Neural cell (in vitro differentiated cells): ENCODE data around the gene RPL18. TPM values are rescaled to one million over a fixed set of nuclear protein-coding genes. Genes with fewer than 3 reads are reported as not detected.

Experiments
- H2AFZ ChIP-seq: fragments of 200-600, 300-800 bp; sonication (generic), shearing (Covaris generic); 2 replicates; pipeline ENCODE4 v1.6.0; 2014; ENCODE audit warnings: low read depth, mild to moderate bottlenecking, antibody characterized with exemption, low read length, moderate library complexity
- H3F3A ChIP-seq: fragments of 200-600 bp; shearing (Covaris generic); 2 replicates; pipeline ENCODE4 v1.6.1; 2016; ENCODE audit warnings: mild to moderate bottlenecking, moderate library complexity, mixed read lengths, antibody characterized with exemption, low read length; ENCODE audit not compliant: insufficient read depth, poor library complexity, severe bottlenecking
- H3K27ac ChIP-seq: fragments of 200-600, 300-800 bp; sonication (generic), shearing (Covaris generic); 2 replicates; pipeline ENCODE4 v1.5.1; 2014; ENCODE audit warnings: mild to moderate bottlenecking, low read length, moderate library complexity
- H3K27me3 ChIP-seq: fragments of 300-800, 200-600 bp; sonication (generic), shearing (Covaris generic); 2 replicates; pipeline ENCODE4 v1.6.0; 2014; ENCODE audit warnings: mild to moderate bottlenecking, low read depth, low read length, moderate library complexity; ENCODE audit not compliant: insufficient read depth
- H3K36me3 ChIP-seq: fragments of 300-800, 200-600 bp; sonication (generic), shearing (Covaris generic); 2 replicates; pipeline ENCODE4 v1.5.1; 2014; ENCODE audit warnings: mild to moderate bottlenecking, antibody characterized with exemption, low read length, moderate library complexity; ENCODE audit not compliant: insufficient read depth
- H3K4me2 ChIP-seq: fragments of 300-800, 200-600 bp; sonication (generic), shearing (Covaris generic); 2 replicates; pipeline ENCODE4 v1.6.0; 2014; ENCODE audit warnings: mild to moderate bottlenecking, low read length
- H3K4me3 ChIP-seq: fragments of 300-800, 200-600 bp; sonication (generic), shearing (Covaris generic); 2 replicates; pipeline ENCODE4 v1.5.1; 2014; ENCODE audit warnings: mild to moderate bottlenecking, low read length, moderate library complexity
- H3K79me2 ChIP-seq: fragments of 200-600 bp; shearing (Covaris generic); replicated peaks from 2 replicates; pipeline ENCODE4 v1.6.0; 2014; ENCODE audit warnings: mild to moderate bottlenecking, low read length, moderate library complexity; ENCODE audit not compliant: insufficient read depth
- H3K9ac ChIP-seq: fragments of 300-800, 200-600 bp; sonication (generic), shearing (Covaris generic); 2 replicates; pipeline ENCODE4 v1.6.1; 2016; ENCODE audit warnings: mild to moderate bottlenecking, low read length, mixed read lengths
- H3K9me2 ChIP-seq: fragments of 200-600 bp; shearing (Covaris generic); 2 replicates; pipeline ENCODE4 v1.6.1; 2016; ENCODE audit warnings: mild to moderate bottlenecking, low read length, mixed read lengths; ENCODE audit not compliant: insufficient read depth
- H3K9me3 ChIP-seq: fragments of 200-600, 300-800 bp; sonication (generic), shearing (Covaris generic); 2 replicates; pipeline ENCODE4 v1.6.1; 2016; ENCODE audit warnings: mild to moderate bottlenecking, mixed run types, low read length, moderate library complexity, mixed read lengths
- H4K20me1 ChIP-seq: fragments of 200-600 bp; shearing (Covaris generic); 2 replicates; pipeline ENCODE4 v1.6.1; 2016; ENCODE audit warnings: mild to moderate bottlenecking, mixed run types; ENCODE audit not compliant: insufficient read depth
- CTCF ChIP-seq: fragments of 450-650 bp; IDR thresholded peaks from 2 replicates; pipeline ENCODE4 v1.5.1; 2014; ENCODE audit warnings: antibody characterized with exemption, mild to moderate bottlenecking, moderate library complexity; ENCODE audit not compliant: poor library complexity, severe bottlenecking
- EP300 ChIP-seq: fragments of 450-650 bp; conservative IDR thresholded peaks from 2 replicates; pipeline ENCODE4 v1.6.1; 2014; ENCODE audit warnings: antibody characterized with exemption, mild to moderate bottlenecking, moderate library complexity; ENCODE audit not compliant: poor library complexity, severe bottlenecking
- EZH2 ChIP-seq: fragments of 200-600, 300-800 bp; shearing (Covaris generic), sonication (generic); IDR thresholded peaks from 2 replicates; pipeline ENCODE4 v1.6.1; 2014; ENCODE audit warnings: antibody characterized with exemption, low read length, borderline replicate concordance, mild to moderate bottlenecking; ENCODE audit not compliant: insufficient read depth, poor library complexity, severe bottlenecking
- MXI1 ChIP-seq: fragments of 450-650 bp; conservative IDR thresholded peaks from 2 replicates; pipeline ENCODE4 v1.6.1; 2014; ENCODE audit warnings: antibody characterized with exemption, mild to moderate bottlenecking; ENCODE audit not compliant: poor library complexity, severe bottlenecking
- POLR2AphosphoS5 ChIP-seq: IDR thresholded peaks from 2 replicates; pipeline ENCODE4 v1.6.1; 2012
- RAD21 ChIP-seq: fragments of 450-650 bp; conservative IDR thresholded peaks from 2 replicates; pipeline ENCODE4 v1.6.1; 2014; ENCODE audit warnings: antibody characterized with exemption, mild to moderate bottlenecking, moderate library complexity
- SMC3 ChIP-seq: fragments of 450-650 bp; conservative IDR thresholded peaks from 2 replicates; pipeline ENCODE4 v1.6.1; 2014; ENCODE audit warnings: antibody characterized with exemption, mild to moderate bottlenecking, moderate library complexity; ENCODE audit not compliant: poor library complexity
- TAF1 ChIP-seq: IDR thresholded peaks from 2 replicates; pipeline ENCODE4 v1.6.1; 2012; ENCODE audit warnings: low read depth
- polyA plus RNA-seq: library from polyadenylated mRNA; depleted of rRNA; stranded (reverse); fragments of >200 nt; gene quantifications from 2 replicates; pipeline ENCODE4 v1.2.3, GENCODE V29; 2014
- TF ChIP-seq, protein P1 (sequence below): IDR thresholded peaks from 2 replicates; pipeline ENCODE4 v1.6.1; 2012; ENCODE audit warnings: borderline replicate concordance

The RPL18 gene
- polyA plus RNA-seq, 1 donor from 2014 or later, result 2,102 TPM

- H3K4me3 ChIP-seq, result no peak overlapping the region
- H3K9ac ChIP-seq, result no peak overlapping the region
- peaks cover 4% of the 10 kb centered on the region for H4K20me1 ChIP-seq
- no peak for TF ChIP-seq TAF1
- TF ChIP-seq CTCF, result no peak
- TF ChIP-seq, protein P1, sequence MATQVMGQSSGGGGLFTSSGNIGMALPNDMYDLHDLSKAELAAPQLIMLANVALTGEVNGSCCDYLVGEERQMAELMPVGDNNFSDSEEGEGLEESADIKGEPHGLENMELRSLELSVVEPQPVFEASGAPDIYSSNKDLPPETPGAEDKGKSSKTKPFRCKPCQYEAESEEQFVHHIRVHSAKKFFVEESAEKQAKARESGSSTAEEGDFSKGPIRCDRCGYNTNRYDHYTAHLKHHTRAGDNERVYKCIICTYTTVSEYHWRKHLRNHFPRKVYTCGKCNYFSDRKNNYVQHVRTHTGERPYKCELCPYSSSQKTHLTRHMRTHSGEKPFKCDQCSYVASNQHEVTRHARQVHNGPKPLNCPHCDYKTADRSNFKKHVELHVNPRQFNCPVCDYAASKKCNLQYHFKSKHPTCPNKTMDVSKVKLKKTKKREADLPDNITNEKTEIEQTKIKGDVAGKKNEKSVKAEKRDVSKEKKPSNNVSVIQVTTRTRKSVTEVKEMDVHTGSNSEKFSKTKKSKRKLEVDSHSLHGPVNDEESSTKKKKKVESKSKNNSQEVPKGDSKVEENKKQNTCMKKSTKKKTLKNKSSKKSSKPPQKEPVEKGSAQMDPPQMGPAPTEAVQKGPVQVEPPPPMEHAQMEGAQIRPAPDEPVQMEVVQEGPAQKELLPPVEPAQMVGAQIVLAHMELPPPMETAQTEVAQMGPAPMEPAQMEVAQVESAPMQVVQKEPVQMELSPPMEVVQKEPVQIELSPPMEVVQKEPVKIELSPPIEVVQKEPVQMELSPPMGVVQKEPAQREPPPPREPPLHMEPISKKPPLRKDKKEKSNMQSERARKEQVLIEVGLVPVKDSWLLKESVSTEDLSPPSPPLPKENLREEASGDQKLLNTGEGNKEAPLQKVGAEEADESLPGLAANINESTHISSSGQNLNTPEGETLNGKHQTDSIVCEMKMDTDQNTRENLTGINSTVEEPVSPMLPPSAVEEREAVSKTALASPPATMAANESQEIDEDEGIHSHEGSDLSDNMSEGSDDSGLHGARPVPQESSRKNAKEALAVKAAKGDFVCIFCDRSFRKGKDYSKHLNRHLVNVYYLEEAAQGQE, result no peak
- TF ChIP-seq EZH2, result no peak
- no peak for TF ChIP-seq SMC3
- no peak for TF ChIP-seq EP300
- no peak for TF ChIP-seq MXI1
- TF ChIP-seq POLR2AphosphoS5, result no peak
- TF ChIP-seq RAD21, result no peak
- no peak overlapping the region for H3K4me2 ChIP-seq
- H3K79me2 ChIP-seq, result peaks cover 17% of the 10 kb centered on the region
- H2AFZ ChIP-seq, result no peak overlapping the region
- H3F3A ChIP-seq, result no peaks in the 10 kb centered on the region
- H3K27me3 ChIP-seq, result no peaks in the 10 kb centered on the region
- no peaks in the 10 kb centered on the region for H3K9me3 ChIP-seq
- no peaks in the 10 kb centered on the region for H3K9me2 ChIP-seq
- peaks cover 3% of the 10 kb centered on the region for H3K36me3 ChIP-seq
- H3K27ac ChIP-seq, result no peak overlapping the region
These were observed 5.7 kb downstream of the RPL18 start for GRCh38 chr19:48613024-48613851.

DNA sequence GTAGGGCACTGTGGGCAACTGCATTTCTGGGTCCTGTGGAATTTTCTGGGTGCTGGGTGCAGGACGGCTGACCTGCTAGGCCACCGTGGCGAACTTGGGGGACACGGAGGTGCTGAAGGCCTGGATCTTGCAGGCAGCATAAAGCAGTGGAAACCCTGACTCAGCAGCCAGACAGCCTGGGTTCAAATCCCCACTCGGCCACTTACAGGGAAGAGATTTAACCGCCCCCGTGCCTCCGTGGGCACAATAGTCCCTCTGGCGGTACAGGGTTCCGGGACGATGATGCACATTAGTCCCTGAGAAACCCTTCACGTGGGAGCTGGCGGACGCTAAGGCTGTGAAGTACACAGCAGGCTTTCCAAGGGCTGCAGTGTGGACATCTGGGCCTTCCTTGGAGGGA lies 7.1 kb downstream of the RPL18 start:
- no peak overlapping the region for H2AFZ ChIP-seq
- TF ChIP-seq, protein P1, result no peak
- TF ChIP-seq EP300 (no peak), RAD21 (no peak), CTCF (no peak), TAF1 (no peak), MXI1 (no peak), SMC3 (no peak), POLR2AphosphoS5 (no peak), EZH2 (no peak)
- no peaks in the 10 kb centered on the region for H3K9me3 ChIP-seq
- no peak overlapping the region for H3K4me2 ChIP-seq
- H4K20me1 ChIP-seq, result no peaks in the 10 kb centered on the region
- H3K4me3 ChIP-seq, result no peak overlapping the region
- no peaks in the 10 kb centered on the region for H3K9me2 ChIP-seq
- H3F3A ChIP-seq, result no peaks in the 10 kb centered on the region
- peaks cover 5% of the 10 kb centered on the region for H3K79me2 ChIP-seq
- peaks cover under 1% of the 10 kb centered on the region for H3K36me3 ChIP-seq
- H3K27me3 ChIP-seq, result no peaks in the 10 kb centered on the region
- H3K9ac ChIP-seq, result no peak overlapping the region
- H3K27ac ChIP-seq, result no peak overlapping the region
